GM21447 (cell line): Measurements from ENCODE around the gene MCM5.
"Not testable (repeated sequence)": the region's sequence is repeated elsewhere in the genome, so short reads cannot be mapped to it uniquely, and the experiment has no call there.

ENCODE experiments used
- ATAC-seq: cut with Tn5 transposase; IDR thresholded peaks from one replicate; pipeline ENCODE4 v1.9.1; 2021; ENCODE audit not compliant: unreplicated experiment

The MCM5 gene

GRCh38 chr22:35399678-35400500 is at the start of gene MCM5:
Gene MCM5, plus strand, starts transcription at chr22:35400140. Its CDS starts 299 bp downstream, at chr22:35400439.
- peak; percentile 88 for ATAC-seq

DNA sequence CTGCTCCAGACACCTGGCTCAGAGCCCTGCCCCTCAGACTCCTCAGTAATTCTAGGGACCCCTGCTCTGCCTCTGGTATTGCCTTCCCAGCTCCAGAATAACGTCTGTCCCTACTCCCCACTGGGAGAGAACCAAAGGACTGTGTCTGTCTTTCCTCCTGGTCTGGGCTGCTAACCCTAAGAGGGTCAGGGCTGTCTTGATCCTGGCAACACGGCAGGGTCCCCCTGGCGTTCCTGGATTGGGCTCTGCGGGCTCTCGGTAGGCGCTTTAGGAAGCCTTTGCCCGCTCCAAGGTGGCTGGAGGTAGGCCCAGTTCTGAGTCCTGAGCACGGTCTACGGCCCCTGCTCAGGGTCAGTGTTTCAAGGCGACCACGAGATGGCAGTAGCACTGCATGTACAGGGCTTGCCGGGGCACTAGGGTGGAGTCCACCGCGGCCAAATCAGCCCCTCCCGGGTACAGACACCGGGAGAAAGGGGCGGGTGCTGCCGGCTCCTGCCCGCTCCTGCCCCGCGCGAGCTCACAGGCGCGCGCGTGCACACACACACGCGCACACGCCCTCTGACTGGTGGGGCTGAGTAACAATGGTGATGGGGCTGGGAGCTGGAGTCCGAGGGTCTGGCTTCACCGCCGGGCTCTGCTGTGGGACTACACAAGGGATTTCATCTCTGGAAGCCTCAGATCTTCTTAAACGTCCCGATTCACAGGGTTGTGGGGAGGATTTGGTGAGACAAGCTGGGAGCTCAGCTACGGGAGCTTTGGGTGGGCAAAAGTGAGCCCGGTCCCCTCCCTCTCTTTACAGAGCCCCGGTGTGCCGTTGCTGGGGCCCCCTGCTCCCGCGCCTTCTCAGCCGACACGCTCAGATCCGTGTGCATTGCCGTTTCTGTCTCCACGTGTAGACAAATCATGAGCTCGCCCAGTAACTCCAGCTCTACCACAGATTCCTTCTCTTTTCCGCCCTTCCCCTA is 49.1 kb upstream of the MCM5 start:
- peak; percentile 70 for ATAC-seq

- ATAC-seq: peak; percentile 45
Measured at GRCh38 chr22:35352214-35353111, 47.5 kb upstream of the MCM5 start.

- no peak for ATAC-seq
Measured at GRCh38 chr22:35353318-35353717, 46.6 kb upstream of the MCM5 start.

DNA sequence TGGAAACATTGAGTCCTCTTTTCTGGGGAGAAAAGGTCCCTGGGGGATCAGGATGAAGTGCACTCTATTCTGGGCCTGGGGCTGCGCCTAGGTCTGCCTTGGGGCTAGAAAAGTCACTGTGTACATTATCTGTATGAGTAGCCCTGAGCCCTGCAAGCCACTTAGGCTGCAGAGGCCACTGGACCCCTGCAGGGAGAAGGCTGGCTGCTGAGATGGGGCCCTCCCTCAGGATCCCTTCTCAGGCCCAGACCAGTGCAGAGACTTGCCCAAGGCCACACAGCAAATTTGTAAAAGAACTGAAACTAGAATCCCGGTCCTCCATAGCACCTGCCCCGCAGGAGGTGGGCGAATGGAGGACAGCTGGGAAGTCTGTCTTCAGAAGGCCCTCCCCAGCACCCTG is 45.9 kb upstream of the MCM5 start:
- ATAC-seq: no peak

- ATAC-seq: no peak
Measured at GRCh38 chr22:35357883-35358621, 41.9 kb upstream of the MCM5 start.

- no peak for ATAC-seq
Measured at GRCh38 chr22:35359380-35360065, 40.4 kb upstream of the MCM5 start.

GRCh38 chr22:35361001-35361558 is 38.9 kb upstream of the MCM5 start:
- no peak for ATAC-seq

GRCh38 chr22:35363566-35364086 is 36.3 kb upstream of the MCM5 start:
- no peak for ATAC-seq

- ATAC-seq: not testable (repeated sequence)
Measured at GRCh38 chr22:35364230-35364629, 35.7 kb upstream of the MCM5 start.

DNA sequence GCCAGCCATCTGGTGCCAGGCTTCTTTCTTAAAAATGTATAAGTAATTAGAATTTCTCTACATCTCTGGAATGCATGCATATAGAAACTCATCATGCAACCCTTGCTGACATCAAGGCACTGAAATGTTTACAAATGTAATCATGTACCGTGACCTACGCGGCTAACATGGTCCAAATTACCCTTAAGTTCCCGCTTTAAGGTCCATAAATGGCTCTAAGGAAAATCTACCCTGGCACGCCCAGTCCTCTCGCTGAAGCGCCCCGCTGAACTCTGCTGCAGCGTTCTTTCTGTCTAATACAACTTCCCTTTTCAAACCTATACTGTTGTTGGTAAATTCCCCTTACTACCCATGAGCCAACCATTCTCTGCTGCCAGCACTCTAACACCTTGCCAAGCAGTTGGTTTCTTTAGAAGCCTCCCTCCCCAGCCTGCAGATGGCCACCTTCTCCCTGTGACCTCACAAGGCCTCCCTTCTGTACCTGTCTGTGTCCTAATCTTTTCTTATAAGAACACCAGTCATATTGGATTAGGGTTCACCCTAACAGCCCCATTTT is 32.5 kb upstream of the MCM5 start:
- ATAC-seq: no peak

GRCh38 chr22:35368386-35368785 is 31.6 kb upstream of the MCM5 start:
- no peak for ATAC-seq

GRCh38 chr22:35369996-35370395 is 29.9 kb upstream of the MCM5 start:
- ATAC-seq: no peak

- ATAC-seq: no peak
Measured at GRCh38 chr22:35373781-35374180, 26.2 kb upstream of the MCM5 start.

DNA sequence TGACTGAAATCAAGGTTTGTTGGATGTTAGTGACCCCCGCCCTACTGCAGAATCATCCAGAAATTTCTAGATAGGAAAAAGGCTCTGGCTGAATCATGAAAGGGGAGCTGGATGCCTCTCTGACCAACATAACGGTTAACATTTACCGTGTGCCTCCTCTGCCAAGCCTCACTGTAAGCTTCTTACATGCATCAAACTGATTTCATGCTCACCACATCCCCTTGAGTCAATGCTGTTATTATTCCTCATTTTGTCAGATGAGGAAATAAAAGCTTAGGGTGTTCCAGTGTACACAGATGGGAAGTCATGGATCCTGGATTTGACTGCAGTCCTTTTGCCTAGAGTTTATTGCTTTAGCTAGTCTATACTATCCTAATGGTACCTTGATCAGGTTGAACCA is 24.9 kb upstream of the MCM5 start:
- no peak for ATAC-seq

DNA sequence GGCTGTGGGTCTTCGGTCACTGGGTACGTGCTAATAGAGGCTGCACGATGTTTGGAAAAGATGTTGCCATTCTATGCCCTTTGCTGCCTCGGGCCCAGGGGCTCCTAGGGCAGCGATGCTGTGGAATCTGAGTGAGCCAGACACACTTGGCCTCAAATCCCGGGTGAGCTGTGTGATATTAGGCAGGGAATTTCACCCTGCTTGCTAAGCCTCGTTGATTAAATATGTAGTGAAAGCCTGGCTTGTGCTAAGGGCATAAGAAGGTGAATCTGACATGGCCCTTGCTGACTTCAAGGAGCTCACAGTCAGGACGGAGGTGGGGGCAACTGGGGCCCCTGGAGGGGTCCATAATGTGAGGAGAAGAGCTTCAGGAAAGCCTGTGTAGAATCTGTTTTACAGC is 24.4 kb upstream of the MCM5 start:
- ATAC-seq: no peak

- ATAC-seq: peak; percentile 48
Measured at GRCh38 chr22:35376728-35377472, 23.0 kb upstream of the MCM5 start.

- ATAC-seq: no peak
Measured at GRCh38 chr22:35377735-35378134, 22.2 kb upstream of the MCM5 start.
